RWPE1 (cell line): Measurements from ENCODE around the gene TRAK1.

Source experiments
- CTCF ChIA-PET: fragments of 350-600 bp; sonication (Branson Sonifier 250); formaldehyde crosslinking; extraction: SDS; loops from one replicate; lab custom pipeline; 2021; lab: Yijun Ruan, JAX
- POLR2A ChIA-PET: fragments of 400-600 bp; formaldehyde crosslinking; extraction: SDS; loops from one replicate; lab custom pipeline; 2020; ENCODE audit warnings: antibody characterized with exemption; ENCODE audit not compliant: low non-redundant PET; lab: Yijun Ruan, JAX
- DNase-seq: peaks from one replicate; pipeline ENCODE4 v3.0.0; 2012; ENCODE audit warnings: low spot score
- H3K27ac ChIP-seq: fragments of 450-650 bp; 2 replicates; pipeline ENCODE4 v1.5.1; 2017
- CTCF ChIP-seq: fragments of 450-650 bp; conservative IDR thresholded peaks from 2 replicates; pipeline ENCODE4 v1.5.1; 2017; ENCODE audit warnings: low read depth, mild to moderate bottlenecking

The TRAK1 gene

GRCh38 chr3:42225486-42226363 lies 134.6 kb downstream of the TRAK1 start:
- ChIA-PET POLR2A (no interaction called here), CTCF (no interaction called here)
- TF ChIP-seq CTCF, result no peak
- no peak for DNase-seq
- H3K27ac ChIP-seq, result no peak overlapping the region

GRCh38 chr3:42226470-42227425 lies 135.6 kb downstream of the TRAK1 start:
- DNase-seq, result peak; percentile 20
- no peak for TF ChIP-seq CTCF
- no peak overlapping the region for H3K27ac ChIP-seq
- POLR2A ChIA-PET, result no interaction called here
- CTCF ChIA-PET, result no interaction called here

GRCh38 chr3:42228796-42229195 lies 137.6 kb downstream of the TRAK1 start:
- H3K27ac ChIP-seq, result no peak overlapping the region
- no peak for TF ChIP-seq CTCF
- ChIA-PET CTCF (interaction anchor here (0.6 to 0.9 kb wide), 3 partner anchors 44 to 1025 kb away, joined by 3 to 4 read pairs (median 3); no protein-coding TSS in a partner anchor), POLR2A (no interaction called here)
- DNase-seq, result peak; percentile 14

GRCh38 chr3:42229266-42229941 lies 138.2 kb downstream of the TRAK1 start:
- no peak for DNase-seq
- POLR2A ChIA-PET, result no interaction called here
- CTCF ChIA-PET, result interaction anchor here (0.6 to 1.1 kb wide), 6 partner anchors 15 to 214 kb away, joined by 3 to 11 read pairs (median 4); no protein-coding TSS in a partner anchor
- no peak for TF ChIP-seq CTCF
- H3K27ac ChIP-seq, result no peak overlapping the region

- TF ChIP-seq CTCF, result peak; percentile 55
- peak; percentile 49 for DNase-seq
- ChIA-PET CTCF (interaction anchor here (0.6 to 1.1 kb wide), 4 partner anchors 15 to 213 kb away, joined by 3 to 11 read pairs (median 4); no protein-coding TSS in a partner anchor), POLR2A (no interaction called here)
- no peak overlapping the region for H3K27ac ChIP-seq
Observed at GRCh38 chr3:42229942-42230688, 139.0 kb downstream of the TRAK1 start.
